GM19468 (cell line): ENCODE measurements around the gene SLCO2A1.

Experiments
- ATAC-seq: cut with Tn5 transposase; IDR thresholded peaks from one replicate; pipeline ENCODE4 v1.9.1; 2021; ENCODE audit warnings: mild to moderate bottlenecking, moderate library complexity, moderate number of reproducible peaks; ENCODE audit not compliant: unreplicated experiment; ENCODE audit errors: extremely low read depth

SLCO2A1 gene

DNA sequence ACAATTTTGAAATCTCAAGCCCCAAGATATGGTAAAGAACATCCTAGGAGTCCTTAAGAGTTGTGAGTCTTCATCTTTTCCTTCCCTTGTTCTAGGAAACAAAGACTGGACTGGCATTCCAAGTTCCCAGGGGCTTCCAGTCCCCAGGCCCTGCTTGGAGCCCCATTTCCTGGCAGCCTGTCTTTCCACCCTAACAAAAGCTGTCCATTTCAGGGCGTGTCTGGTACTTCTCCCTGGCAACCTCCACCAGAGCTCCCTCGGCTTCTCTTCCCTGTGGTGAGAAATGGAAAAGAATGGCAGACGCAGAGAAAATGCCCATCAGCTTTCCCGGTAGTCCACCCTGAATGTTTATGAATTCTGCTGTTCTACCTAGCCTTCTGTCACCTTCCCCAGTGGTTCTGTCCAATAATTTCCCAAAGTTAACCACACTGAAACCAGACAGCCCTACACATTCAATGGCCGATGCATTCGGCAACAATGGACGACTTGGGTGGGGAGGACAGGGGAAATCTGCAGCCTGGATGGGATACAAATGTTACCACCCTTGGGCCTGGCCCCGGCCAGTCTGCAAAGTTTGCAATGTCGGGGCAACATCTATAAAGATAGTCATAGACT is 140.9 kb downstream of the SLCO2A1 start:
- no peak for ATAC-seq

DNA sequence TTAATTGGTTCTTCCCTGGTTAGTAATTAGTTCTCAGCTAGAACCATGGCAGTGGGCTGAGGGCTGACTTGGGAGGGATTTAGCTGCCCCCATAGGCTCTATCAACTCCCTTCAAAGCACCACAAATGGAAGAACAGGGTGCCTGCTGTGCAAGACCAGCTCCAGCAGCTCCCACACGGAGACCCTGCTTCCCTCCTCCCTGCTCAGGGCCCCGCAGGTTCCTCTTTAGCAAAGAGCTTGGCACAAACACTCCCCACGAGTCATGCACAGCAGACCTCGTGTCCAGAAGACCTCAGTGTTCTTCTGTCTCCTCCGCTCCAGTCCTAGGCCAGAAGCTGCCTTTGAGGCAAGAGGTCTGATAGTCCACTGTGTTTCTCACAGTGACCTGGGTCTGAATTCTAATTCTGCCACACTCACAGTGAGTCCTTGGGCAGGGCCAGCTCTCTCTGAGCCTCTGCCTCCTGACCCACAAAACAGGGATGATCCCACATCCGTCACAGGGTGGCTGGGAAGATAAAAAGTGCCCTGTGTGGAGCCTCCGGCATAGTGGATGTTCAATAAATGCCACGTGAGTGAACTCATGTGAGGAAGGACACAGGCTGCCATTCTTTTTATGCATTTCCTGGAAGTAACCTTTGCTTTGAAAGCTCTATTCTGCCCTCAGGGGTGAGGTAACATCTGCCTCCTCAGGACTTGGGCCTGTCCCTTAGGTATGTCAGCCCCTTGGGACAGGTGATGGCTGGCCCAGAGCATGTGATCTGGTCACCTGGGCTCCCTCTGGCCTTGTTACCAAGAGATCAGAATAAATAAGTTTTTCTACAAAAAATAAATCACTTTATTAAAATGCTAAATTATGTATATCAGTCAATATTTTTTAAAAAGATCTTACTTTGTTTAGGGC is 141.7 kb downstream of the SLCO2A1 start:
- no peak for ATAC-seq

DNA sequence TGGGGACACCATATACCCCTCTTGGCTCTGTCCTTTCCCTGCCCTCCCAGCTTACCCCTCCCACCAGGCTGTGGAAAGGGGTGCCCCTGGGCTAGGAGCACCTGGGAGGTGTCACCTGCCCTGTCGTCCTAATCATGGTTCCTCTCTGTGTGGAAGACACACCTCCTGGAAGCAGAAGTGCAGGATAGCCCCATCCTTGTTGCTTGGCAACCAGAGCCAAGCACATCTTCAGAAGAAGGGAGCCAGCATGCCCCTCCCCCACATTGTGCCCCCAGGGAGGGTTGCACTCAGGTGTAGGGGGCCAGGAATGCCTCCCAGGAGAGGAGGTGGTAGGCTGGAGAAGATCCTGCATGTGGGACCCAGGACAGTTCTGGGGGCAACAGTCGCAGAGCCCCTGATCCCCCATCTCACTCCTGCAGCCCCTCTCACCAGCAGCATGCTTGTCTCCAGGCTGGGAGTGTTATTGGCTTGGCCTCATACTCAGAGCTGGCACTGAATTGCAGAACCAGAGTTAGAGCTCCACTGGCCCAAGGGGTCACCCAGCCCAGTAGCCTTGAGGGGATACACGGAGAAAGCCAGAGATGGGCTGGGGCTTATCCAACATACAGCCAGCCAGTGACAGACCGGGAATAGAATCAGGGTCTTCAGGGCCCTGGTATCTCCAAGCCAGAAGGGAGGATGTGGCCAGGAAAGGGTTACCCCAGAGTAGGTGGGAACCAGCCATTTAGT is 142.5 kb downstream of the SLCO2A1 start:
- no peak for ATAC-seq

DNA sequence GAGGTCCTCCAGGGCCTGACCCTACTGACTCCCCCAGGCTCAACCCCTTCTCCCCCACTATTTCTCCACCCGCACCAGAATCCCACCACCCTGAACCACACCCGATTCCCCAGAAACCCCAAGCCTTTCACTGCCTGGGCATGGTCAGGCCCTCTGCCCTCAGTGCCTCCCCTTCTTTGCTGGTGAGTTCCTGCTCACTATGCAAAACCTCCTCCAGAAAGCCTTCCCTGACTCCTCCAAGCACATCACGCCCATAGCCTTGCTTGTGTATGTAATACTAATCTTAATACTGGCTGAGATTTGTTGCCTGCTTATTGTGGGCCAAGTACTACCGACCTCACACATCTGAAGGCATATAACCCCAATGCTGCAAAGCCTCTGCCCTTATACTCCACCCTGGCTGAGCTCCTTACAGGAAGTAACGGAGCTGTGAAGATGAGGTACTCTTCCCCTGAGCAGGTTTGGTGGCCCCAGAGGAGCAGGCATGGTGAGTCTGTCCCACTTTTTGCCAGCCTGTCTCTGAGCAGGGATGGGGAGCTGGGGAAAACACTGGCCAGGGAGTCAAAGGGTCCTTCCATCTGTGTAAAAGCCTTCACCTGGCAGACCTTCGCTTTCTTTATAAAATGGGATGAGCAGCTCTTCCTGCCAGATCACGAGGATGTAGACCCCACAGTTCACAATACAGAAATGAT is 143.5 kb downstream of the SLCO2A1 start:
- ATAC-seq: no peak

DNA sequence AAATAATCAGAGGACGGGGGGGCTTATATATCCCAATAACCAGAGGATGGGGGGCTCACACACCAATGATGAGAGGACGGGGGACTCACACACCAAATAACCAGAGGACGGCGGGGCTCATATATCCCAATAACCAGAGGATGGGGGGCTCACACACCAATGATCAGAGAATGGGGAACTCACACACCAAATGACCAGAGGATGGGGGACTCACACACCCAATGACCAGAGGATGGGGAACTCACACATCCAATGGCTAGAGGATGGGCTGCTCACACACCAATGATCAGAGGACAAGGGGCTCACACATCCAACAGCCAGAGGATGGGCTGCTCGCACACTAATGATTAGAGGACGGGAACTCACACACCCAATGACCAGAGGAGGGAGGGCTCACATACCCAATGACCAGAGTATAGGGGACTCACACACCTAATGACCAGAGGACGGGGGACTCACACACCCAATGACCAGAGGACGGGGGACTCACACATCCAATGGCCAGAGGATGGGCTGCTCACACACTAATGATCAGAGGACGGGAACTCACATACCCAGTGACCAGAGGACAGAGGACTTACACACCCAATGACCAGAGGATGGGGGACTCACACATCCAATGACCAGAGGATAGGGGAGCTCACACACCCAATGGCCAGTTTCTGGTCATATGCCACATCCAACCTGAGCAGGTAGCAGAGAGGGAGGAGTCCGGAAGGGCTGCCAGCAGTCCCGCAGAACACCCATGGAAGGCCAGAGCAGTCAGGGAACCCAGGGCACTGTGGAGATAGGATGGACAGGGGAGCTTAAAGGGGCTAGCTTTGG is 144.6 kb downstream of the SLCO2A1 start:
- ATAC-seq: no peak

DNA sequence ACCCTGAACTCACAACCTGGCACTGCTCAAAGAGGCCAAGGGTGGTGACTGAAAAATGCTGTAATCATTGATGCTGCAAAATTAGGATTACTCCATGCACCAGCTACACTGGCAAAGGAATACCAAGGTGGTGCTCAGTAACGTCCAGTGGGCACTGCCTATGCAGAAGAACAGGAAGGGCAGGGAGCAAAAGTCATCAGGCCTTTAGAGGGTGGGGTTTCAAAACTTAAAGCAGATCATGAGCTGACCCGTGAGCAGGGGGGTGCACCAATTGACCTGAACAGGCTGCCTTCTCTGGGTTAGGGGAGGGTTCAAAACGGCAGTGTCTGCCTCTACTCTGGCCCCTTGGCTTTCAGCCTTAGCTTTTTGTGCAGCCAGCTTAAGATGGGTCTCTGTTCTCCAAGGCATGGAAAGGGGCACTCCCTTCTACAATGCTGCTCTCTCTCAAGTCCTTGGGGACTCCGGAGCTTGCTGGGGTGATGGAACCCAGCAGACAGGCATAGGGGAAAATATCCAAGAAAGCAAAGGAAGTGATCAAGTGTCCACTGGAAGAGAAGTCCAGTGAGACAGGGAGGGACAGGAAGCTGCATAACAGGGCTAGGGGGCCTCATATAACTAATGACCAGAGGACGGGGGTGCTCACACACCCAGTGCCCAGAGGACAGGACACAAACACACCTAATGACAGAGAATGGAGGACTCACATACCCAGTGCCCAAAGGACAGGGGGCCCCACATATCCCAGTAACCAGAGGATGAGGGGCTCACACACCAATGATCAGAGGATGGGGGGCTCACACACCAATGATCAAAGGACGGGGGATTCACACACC is 145.5 kb downstream of the SLCO2A1 start:
- no peak for ATAC-seq

DNA sequence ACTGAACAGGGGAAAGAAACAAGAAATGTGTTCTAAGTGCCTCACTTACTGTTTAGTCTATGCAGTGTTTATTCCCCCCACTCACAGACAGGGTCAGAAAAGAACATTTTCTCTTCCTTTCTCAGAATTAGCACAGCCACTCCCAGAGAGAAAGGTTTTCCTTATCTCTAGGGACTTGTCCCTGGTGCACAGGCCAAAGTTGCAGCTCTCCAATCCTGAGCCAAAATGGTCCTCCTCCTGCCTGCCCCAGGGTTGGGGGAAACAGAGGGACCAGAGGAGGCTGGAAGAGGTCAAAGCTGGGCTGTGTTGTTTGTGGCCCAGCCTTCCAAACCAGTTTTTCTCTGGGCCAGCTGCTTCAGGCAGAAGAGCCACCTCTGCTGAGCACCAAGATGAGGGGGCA is 146.1 kb downstream of the SLCO2A1 start:
- ATAC-seq: no peak

DNA sequence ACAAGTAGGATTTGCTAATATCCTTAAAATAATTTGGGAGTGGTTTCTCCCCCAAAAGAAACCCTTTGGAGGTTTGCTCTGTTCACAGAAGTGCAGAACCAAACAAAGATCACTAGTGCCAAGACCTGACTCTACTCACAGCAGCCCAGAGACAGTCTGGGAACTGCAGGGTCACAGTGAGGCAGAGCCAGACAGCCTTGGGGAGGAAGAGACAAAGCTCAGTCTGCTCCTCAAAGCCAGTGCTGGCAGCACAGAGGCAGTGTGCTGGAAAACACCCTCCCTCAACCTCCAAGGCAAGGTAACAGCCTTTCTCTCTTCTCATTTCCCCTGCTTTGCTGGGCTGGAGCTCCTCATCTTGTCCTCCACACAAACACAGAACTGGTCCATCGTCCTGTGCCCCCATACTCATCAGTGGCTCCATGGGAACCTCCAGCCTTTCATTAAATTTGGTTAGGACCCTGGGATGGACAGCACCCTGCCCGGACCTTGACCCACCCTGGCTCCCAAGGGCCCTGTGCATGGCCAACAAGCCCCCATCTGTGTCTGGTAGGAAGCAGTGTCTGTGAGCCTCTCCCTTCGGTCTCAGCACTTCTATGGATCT is 146.6 kb downstream of the SLCO2A1 start:
- ATAC-seq: no peak

DNA sequence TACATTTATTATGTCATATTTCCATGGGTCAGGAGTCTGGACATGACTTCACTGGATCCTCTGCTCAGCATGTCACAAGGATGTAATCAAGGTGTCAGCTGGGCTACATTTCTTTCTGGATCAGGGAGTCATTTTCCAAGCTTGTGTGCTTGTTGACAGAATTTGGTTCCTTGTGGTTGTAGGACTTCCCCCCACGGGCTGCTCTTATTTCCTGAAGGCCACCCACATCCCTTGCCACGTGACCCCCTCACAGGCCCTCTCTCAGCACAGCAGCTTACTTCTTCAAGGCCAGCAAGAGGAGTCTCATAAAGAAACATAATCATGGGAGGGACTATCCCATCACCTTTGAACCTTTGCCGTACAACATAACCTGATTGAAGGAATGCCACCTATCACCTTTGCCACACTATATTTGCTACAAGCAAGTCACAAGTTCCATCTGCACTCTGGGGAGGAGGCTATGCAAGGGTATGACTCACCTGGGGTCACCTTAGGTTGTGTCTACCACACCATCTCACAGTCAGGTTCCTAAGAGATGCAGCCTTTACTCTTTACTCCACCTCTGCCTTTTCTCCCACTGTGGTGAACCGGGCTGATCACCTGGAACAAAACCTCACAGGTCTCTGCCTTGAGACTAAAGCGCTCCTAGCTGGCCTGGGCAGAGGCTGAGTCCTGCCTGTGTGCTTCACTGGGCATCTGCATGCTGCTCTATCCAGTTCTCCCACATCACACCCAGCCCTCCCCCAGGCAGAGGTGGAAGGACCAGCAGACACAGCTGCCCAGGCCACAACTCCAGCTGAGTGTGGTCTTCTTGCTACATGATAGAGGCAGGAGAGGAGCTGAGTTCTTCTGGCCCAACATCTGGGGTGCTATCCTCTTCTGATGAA is 147.5 kb downstream of the SLCO2A1 start:
- no peak for ATAC-seq

DNA sequence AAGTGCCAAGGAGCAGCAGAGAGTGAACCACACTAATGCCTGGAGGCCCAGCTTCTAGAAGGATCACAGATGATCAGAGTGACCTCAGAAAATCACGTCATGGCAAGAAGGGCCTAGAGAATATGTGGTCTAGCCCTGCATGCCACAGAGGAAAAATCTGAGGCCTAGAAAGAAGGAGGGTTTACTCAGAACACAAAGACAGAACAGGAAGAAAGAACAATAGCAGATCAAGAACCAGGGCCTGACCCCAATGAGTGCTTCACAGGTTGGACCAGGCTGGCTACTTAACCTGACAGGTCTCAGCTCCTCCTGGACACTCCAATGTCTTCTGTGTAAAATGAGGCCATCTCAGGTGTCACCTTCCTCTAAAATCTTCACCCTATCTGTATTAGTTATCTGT is 148.2 kb downstream of the SLCO2A1 start:
- ATAC-seq: no peak

DNA sequence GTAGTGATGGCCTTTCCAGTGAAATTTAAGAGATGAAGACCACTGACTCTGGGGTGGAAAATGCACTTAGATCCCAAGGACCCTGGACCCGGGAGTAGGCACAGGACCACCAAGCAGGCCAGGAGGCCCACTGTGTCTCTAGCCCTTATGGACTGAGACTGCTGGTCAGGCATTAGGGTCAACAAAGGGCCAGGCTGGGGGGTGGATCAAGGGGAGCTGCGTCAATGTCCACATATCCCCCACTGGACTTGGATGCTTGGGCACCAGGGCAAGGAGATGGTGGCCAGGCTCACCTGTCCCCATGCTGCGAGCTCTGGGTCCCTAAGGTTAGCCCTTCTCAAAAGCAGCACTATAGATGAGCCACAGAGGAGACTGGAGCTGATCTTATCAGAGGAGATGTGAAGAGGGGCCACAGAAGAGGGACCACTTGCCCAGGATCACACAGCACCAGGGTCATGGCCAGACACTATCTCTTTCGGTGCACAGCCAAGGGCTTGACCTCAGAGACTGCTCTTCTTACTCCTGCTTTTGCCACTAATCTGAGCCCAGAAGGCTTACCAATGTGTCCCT is 148.8 kb downstream of the SLCO2A1 start:
- ATAC-seq: no peak

DNA sequence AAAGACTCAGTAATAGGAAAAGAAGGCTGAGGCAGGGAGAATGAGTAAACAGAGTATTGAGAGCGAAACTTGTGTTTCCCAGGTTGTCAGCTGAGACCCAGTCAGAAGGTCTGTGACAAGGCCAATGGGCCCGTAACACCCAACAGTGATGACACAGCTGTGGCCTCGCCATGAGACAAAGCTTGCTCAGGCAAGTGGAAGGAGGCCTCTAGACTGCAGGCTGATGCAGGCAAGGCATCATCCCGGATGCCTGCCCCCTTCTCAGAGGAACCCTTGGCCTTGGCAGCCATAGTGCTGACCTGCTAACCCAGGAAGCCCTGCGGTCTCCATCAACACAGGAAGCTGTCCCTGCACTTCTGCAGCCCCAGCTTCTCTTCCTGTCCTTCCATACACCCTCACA is 149.4 kb downstream of the SLCO2A1 start:
- ATAC-seq: no peak

DNA sequence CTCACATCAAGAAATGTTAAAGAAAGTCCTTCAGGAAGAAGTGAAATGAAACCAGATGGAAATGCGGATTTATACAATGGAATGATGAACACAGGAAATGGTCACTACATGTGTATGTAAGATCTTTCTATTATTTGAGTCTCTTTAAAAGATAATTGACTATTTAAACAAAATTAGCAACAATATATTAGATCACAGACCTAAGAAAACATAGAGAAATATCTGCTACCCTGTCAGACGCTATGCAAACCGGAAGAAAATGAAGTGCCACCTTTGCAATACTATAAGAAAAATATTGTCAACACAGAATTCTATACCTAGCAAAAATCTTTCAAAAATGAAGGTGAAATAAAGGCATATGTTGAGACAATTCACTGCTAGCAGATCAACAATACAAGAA is 151.2 kb downstream of the SLCO2A1 start:
- ATAC-seq: no peak
